Lower leg skin (tissue), 3 donors: ENCODE measurements around the gene MMP2.

ENCODE experiments used
- CTCF ChIP-seq, 3 donors: fragments of 450-650 bp; IDR thresholded peaks; one replicate each; pipeline ENCODE4 v1.5.1; 2016; ENCODE audit warnings: antibody characterized with exemption in 3 of 3, mild to moderate bottlenecking in 3 of 3, moderate library complexity in 2 of 3
- POLR2A ChIP-seq, 2 donors: fragments of 450-650 bp; IDR thresholded peaks; one replicate each; pipeline ENCODE4 v1.6.1; 2016 to 2017; ENCODE audit warnings: antibody characterized with exemption in 2 of 2, mild to moderate bottlenecking in 1 of 2, moderate library complexity in 1 of 2

GRCh38 chr16:55467898-55468297 lies 11.1 kb upstream of the MMP2 start:
- TF ChIP-seq POLR2A (IDR thresholded peaks at IDR 0.05) (no peak), CTCF (IDR thresholded peaks at IDR 0.05) (no peak)
